Testis (tissue), 2 donors: ENCODE results near the gene RAB26.

Experiments
- POLR2A ChIP-seq: fragments of 450-650 bp; IDR thresholded peaks from one replicate; pipeline ENCODE4 v1.6.1; 2017; ENCODE audit warnings: antibody characterized with exemption, mild to moderate bottlenecking, moderate library complexity
- TF ChIP-seq, protein P1 (sequence below), 3 experiments: fragments of 450-650 bp in 2 of 3; fragments of 200-600 bp in 1 of 3; sonication (generic) in 1 of 3; IDR thresholded peaks; one replicate each; pipeline ENCODE4 v1.5.1; 2016 to 2019; ENCODE audit warnings: antibody characterized with exemption in 3 of 3, mild to moderate bottlenecking in 2 of 3, moderate library complexity in 1 of 3

DNA sequence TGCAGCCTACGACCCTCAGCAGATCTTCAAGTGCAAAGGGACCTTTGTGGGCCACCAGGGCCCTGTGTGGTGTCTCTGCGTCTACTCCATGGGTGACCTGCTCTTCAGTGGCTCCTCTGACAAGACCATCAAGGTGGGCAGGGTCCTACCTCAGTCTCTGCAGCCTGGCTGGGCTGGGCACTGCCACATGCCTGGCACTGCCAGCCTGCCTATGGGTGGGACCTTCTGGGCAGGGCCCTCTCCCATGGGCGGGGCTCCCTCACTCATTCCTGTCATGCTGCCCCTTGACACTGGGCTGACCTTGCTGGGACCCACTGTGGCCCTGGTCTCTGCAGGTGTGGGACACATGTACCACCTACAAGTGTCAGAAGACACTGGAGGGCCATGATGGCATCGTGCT lies 25.5 kb downstream of the RAB26 start:
- TF ChIP-seq, protein P1, sequence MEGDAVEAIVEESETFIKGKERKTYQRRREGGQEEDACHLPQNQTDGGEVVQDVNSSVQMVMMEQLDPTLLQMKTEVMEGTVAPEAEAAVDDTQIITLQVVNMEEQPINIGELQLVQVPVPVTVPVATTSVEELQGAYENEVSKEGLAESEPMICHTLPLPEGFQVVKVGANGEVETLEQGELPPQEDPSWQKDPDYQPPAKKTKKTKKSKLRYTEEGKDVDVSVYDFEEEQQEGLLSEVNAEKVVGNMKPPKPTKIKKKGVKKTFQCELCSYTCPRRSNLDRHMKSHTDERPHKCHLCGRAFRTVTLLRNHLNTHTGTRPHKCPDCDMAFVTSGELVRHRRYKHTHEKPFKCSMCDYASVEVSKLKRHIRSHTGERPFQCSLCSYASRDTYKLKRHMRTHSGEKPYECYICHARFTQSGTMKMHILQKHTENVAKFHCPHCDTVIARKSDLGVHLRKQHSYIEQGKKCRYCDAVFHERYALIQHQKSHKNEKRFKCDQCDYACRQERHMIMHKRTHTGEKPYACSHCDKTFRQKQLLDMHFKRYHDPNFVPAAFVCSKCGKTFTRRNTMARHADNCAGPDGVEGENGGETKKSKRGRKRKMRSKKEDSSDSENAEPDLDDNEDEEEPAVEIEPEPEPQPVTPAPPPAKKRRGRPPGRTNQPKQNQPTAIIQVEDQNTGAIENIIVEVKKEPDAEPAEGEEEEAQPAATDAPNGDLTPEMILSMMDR (IDR thresholded peaks at IDR 0.05), result no peak
- TF ChIP-seq POLR2A, result no peak
